Fibroblast of the conjunctiva (primary cell): ENCODE results near the gene MAD1L1.
"Not testable (repeated sequence)": the region's sequence is repeated elsewhere in the genome, so short reads cannot be mapped to it uniquely, and the experiment has no call there.

ENCODE experiments used
- DNase-seq: peaks from one replicate; pipeline ENCODE4 v3.0.0-alpha.2; 2010; ENCODE audit warnings: low read depth

The MAD1L1 gene

DNA sequence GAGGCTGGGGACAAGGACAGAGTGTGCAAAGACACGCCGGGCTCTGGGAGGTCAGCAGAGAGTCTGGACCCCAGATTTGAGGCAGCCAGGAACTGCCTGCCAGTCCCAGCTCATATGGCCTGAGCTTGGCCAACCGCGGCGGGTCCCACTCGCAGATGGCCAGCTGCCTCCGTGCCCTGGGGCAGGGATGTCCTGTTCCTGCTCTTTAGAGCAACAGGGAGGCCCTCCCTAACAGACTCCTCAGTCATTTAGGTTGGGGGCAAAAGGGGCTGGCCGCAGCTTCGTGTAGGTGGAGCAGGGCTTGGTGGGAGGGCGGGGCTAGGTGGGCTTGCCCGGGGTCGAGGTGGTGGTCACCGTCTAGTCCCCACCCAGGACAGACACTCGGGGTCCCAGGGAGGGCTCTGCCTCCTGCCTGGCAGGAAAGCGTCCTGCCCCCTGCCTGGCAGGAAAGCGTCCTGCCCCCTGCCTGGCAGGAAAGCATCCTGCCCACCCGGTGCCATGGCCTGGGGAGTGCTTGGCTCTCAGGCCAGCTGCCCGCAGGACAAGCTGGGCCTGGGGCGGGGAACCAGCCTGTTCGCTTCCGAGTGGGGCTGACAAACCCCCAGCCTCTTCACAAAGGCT is 393.7 kb downstream of the MAD1L1 start:
- not testable (repeated sequence) for DNase-seq

DNA sequence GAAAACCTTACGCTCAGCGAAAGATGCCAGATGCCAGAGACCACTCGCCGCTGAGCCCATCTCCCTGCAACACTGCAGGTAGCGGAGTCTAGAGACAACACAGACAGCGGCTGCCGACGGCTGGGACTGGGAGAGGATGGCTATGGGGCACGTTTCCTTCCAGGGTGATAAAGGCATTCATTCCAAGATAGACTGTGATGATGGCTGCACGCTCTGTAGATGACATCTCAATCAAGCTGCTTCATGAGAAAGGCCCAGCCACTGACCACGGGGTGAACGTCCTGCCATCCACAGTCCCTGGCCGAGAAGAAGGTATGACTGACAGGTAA is 394.2 kb downstream of the MAD1L1 start:
- not testable (repeated sequence) for DNase-seq

DNA sequence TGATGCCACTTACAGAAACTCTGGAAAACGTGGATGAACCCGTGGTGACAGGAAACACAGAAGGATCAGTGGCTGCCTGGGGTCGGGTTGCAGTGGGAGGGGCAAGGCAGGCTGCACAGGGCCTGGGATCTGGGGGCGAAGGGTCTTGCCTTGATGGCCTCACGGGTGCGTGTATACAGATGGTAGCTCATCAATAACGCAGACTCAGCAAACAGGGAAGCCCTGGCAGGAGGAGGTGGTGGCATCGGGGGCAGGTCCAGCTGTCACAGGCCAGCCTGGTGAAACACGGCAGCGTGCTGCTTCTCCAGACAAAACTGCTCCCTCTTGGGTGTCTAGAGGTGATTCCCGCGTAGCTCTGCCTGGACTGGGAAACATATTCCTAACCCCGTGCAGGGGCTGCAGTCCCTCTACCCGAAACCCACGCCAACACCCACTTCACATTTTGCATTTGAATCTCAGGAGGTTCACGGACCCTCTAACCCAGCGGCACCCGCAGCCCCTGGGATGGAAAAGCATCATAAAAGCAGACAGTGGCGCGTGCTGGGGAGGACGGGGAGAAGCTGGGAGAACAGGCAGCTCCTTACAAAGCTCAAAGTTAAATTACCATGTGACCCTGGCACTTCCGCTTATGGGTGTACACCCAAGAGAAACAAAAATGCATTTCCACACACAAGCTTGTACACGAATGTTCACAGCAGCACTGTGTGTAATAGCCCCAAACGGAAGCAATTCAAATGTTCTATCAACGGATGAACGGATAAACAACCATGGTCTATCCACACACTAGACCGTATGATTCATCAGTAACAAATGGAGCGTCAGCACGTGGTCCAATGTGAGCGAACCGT is 394.8 kb downstream of the MAD1L1 start:
- DNase-seq, result not testable (repeated sequence)

DNA sequence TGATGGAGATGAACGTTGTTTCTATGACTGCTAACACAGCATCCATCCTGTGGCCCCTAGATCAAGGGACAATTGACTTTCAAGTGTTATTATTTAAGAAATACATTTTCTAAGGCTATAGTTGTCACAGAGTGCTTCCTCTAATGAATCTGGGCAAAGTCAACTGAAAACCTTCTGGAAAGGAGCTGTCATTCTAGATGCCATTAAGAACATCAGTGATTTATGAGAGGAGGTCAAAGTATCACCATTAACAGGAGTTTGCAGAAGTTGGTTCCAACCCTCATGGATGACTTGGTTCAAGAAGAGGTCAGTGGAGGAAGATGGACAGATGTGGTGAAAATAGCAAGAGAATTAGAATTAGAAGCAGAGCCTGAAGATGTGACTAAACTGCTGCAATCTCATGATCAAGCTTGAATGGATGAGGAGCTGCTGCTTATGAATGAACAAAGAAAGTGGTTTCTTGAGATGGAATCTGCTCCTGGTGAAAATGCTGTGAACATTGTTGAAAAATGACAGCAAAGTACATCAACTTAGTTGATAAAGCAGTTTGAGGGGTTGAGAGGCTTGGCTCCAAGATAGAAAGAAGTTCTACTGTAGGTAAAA is 400.7 kb downstream of the MAD1L1 start:
- not testable (repeated sequence) for DNase-seq

DNA sequence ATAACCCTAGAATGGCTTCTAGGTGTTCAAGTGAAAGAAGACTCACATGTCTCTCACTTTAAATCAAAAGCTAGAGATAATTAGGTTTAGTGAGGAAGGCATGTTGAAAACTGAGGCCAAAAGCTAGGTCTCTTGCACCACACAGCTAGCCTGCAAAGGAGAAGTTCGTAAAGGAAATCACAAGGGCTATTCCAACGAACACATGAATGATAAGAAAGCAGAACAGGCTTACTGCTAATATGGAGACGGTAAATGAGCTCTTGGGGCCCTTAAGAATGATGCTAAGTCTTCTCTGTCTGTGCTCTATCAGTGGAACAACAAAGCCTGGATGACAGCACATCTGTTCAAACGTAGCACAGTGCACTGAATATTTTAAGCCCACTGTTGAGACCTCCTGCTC is 401.3 kb downstream of the MAD1L1 start:
- DNase-seq, result not testable (repeated sequence)

DNA sequence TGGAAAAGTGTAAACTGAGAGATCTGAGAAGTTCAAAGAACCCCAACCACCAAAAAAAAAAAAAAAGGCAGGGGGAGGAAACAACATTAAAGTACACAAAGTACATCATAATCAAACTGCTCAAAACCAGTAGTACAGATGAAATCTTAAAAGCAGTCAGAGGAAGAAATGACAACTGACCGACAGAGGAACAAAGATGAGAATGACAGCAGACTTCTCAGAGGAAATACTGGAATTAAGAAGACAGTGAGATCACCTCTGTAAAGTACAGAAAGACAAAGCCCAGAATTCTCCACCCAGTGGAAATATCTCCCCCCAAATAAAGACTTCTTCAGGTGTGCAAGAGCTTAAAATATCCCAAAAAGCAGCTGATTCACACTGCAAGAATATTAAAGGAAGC is 403.1 kb downstream of the MAD1L1 start:
- not testable (repeated sequence) for DNase-seq

DNA sequence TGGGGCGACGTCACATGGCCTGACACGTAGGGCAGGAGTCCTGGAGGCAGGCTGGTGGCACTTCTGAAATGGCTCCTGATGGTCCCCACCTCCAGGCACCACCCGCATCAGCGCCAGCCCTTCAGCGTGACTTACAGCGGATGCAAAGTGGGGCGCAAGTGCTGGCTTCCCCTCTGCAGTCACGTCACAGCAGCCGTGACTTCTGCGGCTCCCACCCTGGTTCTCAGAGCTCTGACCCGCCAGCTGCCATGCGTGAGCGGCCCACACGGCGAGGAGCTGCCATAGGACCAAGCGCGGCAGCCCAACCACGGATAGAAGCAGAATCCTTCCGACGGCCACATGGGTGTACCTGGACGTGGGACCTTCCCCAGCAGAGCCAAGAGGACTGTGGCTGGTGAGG is 403.6 kb downstream of the MAD1L1 start:
- DNase-seq, result no peak

DNA sequence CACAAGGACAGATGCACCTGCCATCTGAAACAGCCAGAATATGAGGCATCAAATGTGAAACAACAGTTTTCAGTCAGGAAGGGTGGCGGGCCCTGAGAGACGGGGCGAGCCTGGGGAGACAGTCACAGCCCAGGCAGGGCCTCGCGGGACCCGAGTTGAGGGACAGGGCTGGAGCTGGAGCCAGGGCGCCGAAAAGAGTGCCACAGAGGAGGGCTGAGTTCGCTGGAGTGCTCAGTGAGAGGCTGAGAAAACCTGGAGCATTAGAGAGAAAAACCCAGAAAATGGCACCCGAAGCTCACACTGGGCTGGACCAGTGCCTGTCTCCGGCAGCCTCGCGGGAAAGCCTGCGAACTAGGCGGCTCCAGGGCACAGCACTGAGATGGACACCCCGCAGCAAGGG is 404.6 kb downstream of the MAD1L1 start:
- not testable (repeated sequence) for DNase-seq

DNA sequence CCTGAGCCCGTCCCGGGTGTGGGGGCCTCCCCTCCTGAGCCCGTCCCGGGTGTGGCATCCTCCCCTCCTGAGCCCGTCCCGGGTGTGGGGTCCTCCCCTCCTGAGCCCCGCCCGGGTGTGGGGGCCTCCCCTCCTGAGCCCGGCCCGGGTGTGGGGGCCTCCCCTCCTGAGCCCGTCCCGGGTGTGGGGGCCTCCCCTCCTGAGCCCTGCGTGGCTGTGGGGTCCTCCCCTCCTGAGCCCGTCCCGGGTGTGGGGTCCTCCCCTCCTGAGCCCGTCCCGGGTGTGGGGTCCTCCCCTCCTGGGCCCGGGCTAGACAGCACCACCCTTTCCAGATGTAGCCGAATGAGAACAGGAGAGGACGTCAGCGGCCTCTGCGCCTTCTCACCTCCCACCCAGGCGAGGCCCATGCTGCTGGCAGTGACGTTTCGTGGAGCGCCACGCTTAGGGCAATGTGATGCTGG is 405.2 kb downstream of the MAD1L1 start:
- DNase-seq, result not testable (repeated sequence)

DNA sequence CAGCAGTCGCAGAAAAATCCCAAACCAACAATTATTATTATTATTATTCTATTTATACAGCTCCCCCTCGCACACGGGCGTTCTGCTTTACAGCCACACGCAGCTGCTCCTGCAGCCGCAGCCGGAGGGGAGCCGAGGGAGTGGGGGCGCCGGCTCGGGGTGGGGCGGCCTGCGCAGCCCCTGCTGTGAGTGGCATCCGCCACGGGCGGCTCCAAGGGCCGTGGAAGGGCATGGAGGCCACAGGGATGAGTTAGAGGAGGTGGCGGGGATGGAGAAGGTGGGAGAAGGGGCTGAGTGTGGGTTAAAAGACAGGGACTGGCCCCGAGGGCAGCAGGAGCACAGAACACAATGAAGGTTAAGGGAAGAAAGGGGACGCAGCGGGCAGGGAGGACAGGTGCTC is 405.8 kb downstream of the MAD1L1 start:
- DNase-seq, result not testable (repeated sequence)

DNA sequence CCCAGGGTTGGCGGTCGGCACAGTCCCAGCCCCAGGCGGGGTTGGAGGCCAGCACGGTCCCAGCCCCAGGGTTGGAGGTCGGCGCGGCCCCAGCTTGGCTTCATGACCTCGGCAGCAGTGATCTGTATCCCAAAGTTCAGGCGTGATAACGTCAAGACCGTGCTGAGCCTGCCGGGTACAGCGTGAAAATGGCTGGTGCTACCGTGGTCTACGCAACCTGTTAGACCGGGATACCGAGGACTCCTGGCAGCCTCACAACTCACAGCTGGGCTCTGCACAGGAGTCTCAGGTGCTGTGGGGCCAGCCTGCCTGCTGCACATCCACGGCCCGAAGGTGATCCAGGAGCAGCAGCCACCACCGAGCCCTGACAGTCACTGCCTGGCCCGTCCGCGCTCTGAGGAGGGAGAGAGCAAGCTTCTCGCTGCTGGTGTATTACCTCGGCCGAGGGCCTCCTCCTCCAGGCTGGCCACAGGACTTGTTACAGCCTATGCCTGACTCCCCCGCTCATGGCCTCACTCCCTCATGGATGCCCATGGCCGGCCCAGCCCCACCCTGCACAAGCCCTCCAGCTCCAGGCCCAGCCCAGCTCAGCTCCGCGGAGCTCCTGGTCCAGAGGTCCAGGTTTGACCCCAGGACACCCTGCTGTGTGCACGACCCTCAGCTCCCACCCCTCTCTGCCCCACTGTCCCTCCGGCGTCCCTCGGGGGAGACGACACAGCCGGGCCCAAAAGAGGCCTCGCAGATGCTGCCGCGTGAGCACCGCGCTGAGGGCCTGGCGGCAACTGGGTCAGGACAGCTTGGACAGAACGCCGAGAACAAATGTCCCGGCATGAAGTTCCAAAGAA is 406.6 kb downstream of the MAD1L1 start:
- no peak for DNase-seq

DNA sequence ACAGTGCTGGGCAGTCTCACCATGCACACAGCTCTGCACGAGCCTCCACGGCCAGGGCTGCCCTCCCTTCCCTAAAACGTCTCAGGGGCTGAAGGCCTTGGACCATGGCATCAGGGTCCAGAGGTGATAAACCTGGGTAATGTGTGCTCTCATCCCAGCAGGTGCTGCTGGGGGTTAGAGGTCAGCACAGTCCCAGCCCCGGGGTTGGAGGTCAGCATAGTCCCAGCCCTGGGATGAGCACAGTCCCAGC is 407.2 kb downstream of the MAD1L1 start:
- DNase-seq, result not testable (repeated sequence)

DNA sequence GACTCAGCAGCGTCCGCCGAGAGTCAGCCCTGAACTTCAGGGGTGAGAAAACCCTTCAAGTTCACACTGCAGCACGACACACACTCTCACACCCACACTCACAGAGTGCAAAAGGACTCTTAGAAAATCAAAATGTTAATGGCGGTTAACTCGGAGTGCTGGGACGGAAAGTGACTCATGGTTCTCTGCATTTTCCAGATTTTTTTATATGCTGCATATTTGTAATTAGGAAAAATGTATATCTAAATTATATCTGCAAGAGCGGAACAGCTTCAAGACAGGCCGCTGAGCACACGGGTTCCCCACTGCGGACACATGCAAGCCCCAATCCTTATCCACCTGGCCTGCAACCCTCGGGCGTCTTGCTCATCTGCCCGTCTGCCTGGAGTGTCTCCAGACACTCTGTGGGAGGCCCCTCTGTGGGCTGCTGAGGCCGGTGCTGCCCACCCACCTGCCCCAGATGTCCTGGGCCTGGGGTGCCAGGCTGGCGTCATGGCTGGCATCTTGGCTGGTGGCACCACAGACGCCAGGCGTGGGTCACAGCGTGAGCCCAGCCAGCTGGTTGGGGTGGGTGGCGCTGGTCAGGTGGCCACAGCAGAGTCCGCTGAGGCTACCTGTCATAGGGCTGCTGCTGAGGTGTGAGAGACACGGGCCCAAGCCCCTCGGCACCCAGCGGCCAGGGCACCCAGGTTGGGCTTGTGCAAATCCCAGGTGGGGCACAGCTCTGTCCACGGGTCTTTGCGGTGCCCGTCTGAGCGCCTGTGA is 407.7 kb downstream of the MAD1L1 start:
- DNase-seq, result not testable (repeated sequence)

DNA sequence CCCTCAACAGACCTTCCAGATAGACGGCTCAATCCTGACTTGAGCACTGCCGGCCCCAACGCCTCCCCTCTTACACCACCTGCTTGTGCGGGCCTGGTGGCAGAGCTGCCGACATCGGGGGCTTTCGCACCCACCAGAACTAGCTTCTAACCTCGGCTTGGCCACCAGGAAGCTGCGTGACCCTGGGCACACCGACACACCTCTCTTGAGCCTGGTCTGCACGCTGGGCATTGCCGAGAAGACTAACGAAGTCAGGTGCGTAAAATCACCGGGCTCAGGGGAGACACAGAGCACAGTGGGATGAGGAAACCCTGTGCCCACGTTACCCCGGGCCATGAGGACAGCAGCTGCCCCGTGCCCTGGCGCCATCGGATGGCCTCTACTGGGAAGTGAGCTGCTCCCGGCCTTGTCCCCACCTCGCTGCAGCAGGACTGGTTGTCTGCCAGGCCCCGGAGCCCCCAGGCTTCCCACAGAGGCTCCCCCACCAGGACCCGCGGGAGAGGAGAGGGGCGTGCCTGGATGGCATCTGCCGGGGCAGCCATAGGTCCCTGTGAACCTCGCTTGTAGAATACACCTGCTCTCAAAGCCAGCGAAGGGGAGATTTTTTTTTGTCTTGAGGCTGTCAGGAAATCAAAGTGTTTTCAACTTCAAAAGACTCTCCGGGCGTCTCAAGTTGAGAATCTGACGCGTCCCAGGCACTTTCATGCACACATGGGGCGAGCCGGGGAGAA is 408.4 kb downstream of the MAD1L1 start:
- DNase-seq, result not testable (repeated sequence)

DNA sequence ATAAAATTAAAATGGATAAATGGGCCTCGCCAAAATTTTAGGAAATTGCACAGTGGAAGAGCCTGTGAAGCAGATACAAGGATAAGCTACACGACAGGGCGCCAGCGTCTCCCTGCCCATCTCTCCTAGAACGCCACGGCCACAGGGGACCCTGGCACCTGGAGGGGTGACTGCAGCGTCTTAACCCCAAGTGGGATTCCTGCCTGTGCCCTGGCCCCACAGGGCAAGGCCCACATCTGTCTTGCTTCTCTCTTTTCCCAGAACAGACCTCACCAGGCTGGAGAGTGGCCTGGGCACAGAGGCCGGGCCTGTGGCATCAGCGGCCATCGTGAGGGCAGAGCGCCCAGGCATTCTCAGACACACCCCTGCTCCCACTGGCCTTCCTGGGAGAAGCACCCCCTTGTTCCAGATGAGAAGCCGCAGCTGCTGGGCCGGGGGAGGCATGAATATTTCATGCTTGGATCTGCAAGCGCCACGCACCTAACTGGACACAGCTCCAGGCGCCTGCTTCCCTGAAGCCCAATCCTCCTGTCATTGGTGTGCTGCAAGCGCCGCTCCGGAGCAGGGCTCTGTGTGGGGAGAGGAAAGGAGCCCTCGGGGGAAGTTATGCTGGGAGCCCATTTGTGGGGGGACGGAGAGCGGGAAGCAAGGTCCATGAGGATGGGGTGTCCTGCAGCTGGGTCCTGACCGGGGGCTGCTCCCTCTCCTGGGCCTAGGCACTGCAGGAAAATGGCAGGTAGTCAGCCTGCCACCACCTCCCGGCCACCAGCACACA is 409.2 kb downstream of the MAD1L1 start:
- no peak for DNase-seq

DNA sequence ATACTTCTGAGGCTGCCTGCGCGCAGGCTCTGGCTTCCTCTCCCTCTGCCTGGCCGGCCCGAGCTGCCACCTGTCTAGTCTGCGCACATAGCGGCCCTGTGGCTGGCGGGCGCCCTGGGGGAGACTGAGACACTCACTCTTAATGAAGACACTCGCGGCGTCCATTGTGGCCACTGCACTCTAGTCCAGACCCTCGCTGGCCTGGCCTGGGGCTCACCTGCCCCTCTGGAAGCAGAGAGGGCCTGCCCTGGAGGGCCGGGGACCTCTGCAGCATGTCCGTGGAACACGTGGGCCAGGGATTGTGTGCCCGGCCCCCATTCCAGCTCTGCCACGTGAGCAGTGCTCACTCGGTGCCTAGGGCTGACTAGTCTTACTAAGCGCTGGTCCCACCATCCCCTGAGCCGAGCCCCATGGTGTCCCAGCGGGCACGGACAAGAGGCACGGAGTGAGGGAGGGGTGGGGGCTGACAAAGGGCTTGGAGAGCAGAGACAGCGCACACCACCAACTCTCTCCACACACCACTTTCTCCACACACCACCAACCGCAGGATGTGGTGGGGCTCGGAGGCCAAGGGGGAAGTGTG is 413.4 kb downstream of the MAD1L1 start:
- no peak for DNase-seq

DNA sequence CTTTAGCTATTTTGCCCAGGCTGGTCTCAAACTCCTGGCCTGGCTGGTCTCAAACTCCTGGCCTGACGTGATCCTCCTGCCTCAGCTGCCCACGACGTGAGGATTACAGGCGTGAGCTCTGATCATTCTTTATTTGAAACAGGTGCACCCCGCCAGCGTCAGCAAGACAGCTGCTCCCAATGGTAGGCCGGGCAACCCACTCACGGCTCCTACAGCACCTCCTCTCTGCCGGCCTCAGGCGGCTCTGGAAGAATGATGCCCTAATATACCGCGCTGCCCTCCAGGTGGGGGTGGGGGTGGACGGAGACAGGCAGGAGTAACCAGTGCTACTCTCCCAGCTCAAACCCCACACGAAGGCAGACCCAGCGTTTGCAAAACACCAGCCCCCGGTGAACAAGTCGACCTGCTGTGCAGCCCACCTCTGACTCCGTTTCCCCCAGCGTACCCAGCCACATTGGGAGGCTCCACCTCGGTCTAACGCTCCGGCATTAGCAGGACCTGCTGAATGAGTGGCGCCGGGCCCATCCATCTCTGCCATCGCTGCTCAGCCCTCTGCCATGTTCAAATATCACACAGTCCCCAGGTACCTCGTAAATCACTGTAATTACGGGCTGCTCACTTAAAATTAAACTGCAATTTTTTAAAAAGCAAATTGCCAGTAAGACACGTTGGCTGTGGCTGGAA is 414.0 kb downstream of the MAD1L1 start:
- no peak for DNase-seq

DNA sequence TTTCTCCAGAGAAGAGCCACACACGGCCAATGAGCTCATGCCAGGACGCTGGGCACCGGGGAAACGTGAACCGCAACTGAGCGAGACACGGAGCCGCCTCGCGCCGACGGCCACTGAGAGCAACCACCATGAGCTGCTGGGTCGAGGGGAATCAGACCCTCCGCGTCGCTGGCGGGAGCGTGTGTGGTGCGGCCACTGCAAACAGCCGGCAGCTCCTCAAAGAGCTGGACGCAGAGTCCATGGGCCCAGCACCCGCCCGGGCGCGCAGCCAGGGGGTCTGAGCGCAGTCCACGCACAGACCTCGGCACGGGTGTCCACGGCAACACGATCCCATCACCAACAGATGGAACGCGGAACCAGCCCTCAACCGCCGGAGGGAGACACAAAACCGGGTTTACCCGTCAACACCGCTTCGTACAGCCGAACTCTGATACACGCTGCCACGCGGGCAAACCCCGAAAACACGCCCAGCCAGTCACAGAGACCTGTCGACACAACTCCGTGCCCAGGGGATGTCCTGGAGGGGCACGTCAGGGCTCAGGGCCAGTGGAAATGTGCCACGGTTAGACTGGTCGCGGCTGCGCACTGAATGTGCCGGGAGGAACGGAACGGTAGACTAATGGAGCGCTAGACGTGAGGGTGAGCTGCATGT is 415.6 kb downstream of the MAD1L1 start:
- no peak for DNase-seq

DNA sequence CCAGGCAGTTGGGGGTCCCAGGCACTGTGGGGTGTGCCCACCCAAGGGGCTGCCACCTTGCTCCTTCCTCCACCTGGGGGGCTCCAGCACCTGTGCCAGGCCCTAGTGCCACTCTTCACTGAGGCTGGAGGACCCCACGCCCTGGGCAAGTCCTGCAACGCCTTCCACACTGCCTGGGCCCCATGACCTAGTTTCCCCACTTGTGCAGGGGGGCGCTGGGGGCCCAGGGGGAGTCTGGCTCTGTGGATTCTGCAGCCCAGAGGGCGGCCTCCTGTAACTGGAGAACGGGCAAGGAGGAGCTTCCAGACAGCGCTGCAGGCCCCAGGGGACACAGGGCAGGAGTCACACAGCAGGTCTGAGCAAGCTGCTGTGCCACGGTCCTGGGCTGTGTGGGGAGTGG is 416.3 kb downstream of the MAD1L1 start:
- not testable (repeated sequence) for DNase-seq
